OCI-M2 (cell line): Measurements from ENCODE around the gene SLC24A3.

Experiments used
- DNase-seq: peaks from one replicate; lab custom pipeline; 2025; ENCODE audit not compliant: unreplicated experiment; lab: John Stamatoyannopoulos, UW

SLC24A3 gene

DNA sequence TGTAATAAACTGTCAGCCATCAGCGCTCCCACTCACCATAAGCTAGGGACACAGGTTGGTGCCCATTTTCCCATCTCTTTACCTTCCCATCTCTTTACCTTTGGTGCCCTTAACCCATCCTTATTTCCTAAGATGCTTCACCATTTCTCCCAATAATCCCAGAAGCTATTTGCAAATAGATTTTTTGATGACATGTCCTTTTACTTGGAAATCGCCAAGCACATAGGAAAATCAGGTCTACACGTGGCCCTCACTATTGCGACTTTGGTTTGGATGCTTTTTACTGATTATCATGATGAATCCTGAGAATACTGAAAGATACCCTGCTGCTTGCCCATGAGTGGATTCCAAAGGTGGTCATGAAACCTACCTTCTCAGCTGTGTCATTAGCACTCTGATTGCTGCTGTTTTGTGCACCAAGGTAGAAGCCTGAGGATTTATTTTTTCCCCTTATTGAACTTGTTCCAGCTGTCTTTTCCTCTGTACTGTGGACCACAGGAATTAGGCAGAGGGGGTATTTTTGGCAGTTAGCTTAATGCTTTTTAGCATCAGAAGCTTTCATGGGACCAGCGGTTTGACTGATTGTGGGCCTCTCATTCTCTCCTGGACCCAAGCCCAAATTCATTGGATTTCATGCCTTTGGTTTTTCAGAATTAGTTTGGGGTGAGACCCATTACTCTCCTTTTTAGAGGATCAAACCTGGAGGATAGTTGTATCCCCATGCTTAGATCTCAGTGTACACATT is 316.0 kb downstream of the SLC24A3 start:
- DNase-seq, result no peak

DNA sequence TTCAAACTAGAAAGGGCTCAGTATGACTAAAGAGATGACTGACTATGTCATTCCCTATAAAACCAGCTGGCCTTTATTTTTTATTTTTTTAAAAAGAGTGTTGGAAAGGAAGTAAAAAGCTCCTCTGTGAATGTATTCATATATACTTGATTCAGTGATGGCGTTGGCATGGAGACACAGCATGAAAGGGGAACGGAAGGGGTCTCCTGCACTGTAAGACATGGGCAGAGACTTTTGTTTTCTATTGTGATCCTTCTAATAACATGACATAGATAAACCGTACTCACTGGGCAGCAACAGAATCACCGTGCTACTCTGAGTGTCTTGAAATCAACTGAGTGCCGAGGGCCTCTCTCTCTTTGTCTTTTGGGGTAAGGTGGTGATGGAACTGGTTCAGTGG is 317.6 kb downstream of the SLC24A3 start:
- DNase-seq, result no peak

DNA sequence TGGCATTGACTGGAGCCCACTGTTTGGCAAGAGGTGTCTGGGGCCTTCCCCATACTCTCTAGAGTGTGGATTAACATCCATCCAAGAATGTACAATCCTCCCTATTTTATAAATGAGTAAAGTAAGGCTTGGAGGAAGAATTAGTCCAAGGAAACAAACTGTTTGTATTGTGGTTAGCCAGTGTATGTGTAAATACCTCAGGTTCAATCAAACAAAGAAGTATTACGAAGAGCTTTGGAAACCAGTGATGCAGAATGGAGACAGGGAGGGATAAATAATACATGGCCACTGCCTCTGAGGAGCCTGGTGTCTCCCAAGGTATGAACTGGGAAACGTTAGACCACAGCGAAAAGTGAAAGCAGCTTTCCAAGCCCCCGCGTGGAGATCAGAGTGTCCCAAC is 319.0 kb downstream of the SLC24A3 start:
- no peak for DNase-seq

DNA sequence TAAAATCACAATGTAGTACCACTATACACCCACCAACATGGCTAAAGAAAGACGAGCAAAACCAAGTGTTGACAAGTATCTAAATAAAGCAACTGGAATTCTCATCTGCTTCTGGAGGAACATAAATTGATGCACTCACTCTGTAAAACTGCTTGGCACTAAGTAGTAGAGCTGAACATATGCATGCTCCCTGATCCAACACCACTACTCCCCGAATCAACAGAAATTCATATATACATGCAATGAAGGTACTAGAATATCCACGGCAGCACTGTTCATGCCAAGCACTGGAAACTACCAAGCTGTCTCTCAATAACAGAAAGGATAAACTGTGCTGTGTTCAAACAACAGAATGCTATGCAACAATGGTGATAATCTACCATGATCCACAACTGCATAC is 326.1 kb downstream of the SLC24A3 start:
- DNase-seq, result no peak

DNA sequence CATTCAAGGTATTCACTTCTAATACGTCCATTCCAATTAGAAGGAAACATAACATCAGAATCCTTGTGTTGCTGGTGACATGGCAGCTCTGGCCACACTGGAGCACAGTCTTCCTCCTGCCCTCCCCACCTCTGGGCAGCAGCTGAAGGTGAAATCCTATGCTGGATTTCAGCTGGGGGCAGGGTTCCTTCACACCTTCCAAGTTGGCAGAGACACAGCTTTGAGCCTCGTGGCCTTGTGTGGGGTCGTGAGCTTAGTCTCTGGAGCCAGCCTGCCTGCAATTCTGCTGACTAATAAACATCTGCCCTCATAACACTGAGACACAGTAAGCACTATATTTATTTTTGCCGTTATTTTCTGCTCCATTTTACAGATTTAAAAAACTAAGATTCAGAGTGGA is 326.7 kb downstream of the SLC24A3 start:
- no peak for DNase-seq

DNA sequence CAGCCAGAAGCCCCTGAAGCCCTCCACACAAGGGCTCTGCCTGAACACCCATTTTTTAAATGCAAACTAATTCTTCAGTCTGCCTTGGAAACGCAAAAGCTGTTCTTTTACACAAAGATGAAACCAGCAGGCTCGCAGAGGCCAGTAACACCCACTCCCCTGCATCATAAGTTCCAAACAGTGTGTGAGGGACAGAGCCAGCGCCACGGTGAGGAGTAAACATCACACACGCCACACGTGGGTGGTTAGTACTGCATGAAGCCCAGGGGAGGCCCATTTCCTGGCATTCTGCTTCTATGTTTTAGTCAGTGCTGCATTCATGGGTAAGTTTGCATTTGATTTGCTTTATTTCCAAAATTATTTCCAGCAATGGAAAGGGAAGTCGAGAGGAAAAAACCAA is 327.9 kb downstream of the SLC24A3 start:
- no peak for DNase-seq

DNA sequence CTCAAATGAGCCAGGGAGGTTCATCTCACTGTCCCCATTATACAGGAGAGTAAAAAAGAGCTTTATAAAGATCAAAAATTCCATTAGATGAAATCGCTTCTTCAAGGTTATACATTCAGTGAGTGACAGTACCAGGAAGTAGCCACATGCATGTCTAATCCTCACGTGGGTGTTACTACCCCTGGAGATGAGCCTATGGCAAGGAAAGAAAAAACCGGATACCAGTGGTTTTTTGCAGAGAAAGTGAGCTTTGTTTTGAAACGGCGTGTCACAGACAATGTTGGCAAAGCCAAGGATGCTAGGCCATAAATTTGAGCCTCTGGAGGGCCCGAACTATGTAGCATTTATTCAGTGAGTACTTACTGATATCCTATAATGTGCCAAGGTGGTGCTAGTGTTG is 330.7 kb downstream of the SLC24A3 start:
- no peak for DNase-seq

DNA sequence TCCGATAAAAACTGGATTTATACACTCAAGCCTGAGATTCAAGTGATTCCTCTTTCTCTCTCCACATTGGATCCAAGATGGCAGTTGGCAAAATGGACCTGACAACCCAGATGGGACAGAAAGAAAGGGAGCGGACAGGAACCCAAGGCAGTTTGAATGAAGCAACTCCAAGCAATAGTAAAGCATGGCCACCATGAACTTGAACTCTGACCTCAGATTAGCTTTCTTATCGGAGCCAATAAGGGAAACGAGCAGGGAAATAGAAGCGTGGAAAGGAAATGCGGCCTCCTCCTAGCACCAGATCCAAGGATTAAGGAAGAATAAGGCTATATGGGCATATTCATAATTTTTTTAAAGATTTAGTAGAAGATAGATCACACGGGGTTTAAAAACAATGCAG is 332.2 kb downstream of the SLC24A3 start:
- DNase-seq, result no peak

DNA sequence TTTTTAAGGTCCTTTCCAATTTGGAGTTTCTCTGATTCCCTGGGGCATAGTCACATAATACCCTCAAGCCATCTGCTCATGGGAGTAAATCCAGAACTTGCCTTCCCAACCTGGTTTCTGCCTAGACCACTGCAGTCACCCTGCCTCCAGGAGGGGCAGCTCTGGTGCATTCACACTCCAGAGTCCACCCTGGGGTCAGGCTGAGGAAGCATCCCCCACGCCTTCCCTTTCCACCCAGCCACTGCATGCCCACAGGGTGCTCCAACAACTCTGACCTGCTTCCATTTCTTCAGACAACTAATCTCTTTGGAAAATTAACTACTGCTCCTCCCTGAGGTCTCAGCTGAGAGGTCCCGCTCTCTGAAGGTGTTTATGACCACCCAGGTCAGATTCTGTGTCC is 334.2 kb downstream of the SLC24A3 start:
- no peak for DNase-seq

DNA sequence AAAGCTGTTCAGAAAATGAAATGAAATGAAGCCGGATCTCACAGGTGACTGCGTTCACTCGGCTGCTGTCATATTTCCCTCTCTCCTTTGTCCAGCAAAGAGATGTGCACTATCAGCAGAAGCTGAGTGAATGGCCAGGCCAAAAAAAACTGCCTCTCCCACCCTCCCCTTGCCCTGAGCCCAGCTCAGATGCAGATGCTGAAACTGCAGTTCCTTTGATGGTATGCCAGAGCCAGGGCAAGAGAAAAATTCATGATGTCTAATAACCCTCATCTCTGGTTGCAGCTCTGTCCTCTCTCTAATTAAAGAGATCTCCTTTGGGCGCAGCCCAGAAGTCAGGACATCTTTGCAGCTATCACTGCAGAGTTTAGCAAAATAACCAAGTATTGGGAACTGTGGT is 335.1 kb downstream of the SLC24A3 start:
- DNase-seq, result no peak

DNA sequence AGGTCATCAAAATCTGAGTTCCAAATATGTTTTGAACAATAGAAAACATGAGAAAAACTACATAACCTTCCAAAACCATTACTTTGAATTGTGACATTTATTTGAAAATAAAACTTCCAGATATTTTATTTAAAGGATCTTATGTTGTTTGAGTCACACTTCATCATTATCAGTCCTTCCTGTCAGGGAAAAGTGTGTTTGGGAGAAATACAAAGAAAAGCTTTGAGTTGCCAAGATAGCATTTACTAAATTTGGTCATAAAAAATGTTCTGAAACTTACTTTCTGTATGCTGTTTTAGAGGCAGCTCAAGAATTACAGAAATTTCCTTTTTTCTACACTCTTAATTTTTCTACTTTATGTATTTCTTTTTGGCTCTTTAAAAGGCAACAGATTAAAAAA is 337.5 kb downstream of the SLC24A3 start:
- no peak for DNase-seq

DNA sequence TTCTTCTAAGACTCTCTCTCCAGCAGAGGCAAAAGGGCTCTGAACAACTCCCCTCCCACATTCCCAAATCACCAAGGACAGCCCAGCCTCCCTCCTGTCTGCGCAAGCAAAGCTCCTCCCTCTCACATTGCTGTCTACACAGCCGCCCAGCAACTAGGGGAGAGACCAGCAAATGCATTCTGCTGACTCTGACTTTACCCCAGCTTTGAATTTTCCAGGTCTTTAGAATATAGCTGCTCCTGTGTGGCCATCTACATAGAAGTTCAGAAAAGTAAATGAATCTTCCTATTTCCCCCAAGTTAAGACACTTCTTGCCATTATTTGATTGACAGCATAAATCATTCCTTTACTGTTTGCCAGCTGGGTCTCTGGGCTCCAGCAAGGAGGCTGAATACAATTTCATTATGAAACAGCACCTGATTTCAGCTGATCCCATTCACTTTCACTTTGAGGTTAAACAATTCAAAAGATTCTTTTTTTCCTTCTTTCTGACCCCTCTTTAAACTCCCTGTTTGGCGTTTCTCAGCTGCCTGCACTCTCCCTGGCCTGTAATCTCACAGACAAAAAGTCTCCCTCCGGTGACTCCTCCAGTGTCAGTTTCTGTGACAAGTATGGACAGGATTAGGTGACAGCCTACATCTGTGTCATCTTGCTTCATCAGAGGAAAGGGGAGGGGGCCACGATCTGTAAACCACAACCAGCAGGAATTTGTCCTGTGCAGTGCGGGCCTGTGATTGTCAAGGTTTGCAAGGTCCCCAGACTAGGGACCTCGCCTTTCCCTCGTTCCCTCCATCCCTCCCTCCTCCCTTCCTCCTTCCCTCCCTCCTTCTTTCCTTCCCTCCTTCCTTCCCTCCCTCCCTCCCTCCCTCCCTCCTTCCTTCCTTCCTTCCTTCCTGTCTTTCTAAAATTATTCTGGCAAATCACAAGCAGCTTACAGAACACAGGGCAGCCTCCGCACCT is 340.1 kb downstream of the SLC24A3 start:
- no peak for DNase-seq

DNA sequence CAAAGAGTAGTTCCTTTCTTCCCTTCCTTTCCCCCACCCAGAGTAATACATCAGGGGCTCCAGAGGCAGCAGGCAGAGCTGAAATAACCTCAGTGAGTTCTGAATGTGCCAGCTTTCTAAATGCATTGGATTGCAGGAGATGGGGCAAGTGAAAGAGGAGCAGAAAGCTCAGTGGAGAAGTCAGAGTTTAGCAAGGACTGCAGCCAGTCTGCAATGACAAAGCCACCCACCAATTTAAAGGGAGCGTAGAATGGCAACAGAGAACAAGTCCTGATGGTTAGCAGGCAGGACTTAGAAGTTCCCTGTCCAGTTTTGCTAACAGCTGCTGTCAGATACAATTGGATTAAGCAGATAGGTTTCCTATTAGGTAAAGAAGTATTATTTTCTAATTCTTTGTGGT is 342.2 kb downstream of the SLC24A3 start:
- no peak for DNase-seq

DNA sequence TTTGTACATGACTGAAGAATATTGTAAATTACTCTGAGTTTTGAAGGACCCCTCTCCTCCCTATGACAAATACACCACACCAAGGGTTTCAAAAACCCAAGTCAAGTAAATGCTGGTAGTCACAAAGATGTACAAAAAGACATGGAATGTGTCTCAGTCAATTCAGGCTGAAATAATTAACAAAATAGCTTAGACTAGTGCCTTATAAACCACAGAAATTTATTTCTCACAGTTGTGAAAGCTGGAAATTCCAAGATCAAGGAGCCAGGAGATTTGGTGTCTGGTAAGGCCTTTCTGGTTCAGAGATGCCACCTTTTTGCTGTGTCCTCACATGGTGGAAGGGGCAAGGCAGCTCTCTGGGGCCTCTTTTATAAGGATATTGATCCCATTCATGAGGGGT is 343.3 kb downstream of the SLC24A3 start:
- DNase-seq, result no peak

DNA sequence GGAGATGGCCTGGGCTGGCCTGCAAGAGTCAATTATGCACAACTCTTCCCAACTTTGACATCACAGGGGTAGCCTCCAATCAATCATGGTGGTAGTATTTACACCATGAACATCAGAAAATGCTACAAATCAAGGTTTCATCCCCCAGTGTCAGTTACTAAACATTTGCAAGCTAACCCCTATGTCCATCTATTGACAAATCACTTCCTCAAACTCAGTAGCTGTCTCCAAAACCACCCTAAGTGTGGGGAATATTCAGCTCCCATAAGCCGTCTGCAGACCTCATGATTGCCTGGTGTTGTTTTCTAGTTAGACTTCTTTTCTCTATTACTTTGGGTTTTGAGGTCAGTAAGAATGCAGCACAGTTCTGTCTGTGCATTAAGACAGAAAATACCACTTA is 344.8 kb downstream of the SLC24A3 start:
- no peak for DNase-seq

DNA sequence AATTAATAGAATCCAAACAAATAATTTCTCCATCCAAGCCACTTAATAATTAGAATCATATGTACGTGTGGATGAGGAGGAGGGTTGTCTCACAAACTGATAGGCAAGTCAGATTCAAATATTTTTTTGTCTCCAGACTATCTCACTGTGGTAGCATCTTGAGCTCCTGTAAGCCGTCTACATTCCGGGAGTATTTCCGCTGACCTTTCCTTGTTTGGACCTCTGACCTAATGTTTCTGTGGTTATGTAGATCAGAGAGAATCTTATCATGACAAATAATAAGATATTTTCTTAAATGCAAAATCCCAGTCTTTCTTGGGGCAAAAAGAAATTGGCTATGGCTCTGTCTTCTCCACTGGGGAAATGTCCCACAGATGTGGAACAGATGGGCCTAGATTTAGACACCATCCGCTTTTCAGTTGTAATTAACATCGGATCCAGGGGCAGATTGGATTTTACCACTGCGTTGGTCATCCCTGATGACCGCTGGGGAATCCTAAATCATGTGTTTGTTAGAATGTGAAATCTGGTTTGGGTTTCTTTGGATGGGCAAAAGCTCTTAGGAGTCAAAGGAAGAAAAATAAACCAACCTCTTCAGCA is 348.5 kb downstream of the SLC24A3 start:
- DNase-seq, result no peak

DNA sequence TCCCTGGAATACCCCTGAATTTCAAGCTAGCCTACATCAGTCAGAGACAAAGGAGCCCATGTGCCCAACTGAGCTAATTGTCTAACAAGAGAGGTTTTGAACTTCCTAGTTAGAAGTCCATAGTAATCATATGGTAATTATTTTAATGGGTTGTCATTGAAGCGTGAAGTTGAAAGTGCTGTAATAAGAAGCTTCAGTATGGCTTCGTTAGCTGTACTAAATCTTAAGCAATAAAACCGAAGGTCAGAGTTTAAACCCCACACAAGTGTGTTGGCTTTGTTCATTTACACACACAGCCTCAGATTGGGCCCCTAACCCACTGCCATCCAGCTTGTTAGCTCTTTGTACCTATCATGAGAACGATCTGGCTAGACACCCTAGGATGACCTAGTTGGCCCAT is 350.0 kb downstream of the SLC24A3 start:
- no peak for DNase-seq

DNA sequence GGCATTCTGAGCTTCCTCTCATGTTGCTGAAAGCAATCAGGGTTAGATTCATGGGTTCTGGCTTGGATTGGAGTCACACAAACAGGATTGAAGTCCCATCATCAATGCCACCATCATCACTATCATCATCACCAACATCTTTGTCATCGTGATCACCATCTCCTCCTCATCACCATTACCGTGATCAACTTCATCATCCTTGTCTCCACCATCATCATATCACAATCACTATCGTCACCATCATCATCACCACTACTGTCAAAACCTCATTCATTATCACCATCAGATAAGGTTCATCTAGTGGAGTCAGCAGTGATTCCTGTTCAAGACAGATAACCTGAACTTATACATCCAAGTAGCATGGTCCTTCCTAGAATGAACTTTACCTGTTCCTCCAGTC is 351.8 kb downstream of the SLC24A3 start:
- DNase-seq, result no peak

DNA sequence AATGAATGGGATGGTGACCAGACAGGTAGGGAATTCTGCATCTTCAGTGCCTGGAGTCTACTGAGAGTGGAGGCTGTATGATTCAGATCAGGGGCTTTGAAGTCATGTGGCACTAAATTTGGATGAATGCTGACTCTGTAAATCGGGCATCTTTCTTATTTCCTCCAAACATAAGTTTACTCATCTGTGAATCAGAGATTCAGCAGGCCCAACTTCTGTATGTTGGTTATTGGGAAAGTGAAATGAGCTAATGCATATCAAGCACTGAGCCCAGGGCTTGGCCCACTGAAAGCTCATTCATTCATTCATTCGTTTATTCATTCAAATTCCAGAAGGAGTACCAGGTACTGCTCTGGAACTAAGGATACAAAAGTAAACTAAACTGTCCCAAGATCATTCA is 353.3 kb downstream of the SLC24A3 start:
- no peak for DNase-seq

DNA sequence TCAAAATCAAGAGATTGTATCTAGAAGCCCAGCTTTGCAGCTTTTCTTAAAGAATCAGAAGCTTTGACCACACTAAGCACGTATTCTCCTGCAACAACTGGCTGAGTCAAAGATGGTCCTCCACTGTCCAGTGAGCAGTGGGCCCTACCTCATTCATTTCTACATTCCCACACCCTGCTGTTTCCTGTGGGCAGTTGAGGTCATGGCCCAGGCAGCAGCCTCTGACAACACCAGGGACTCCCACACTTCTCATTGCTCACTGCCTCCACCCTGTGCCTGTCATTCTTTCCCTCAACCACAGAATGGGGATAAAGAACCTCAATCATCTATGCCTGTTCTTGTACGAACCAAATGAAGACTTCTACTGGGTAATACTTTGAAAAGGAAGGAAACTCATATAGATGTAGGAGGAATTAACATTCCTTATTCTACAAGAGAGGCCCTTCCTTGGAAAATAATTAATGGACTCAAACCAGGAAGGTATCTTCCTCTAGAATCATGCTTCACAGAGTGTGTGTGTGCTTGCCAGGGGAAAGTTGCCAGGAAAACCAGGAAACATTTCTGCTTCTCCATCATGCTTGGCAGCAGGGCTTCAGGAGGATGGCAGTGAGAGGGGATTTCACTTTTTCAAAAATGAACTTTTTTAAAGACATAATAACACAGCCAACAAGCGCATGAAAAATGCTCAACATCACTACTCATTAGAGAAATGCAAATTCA is 353.9 kb downstream of the SLC24A3 start:
- DNase-seq, result no peak

DNA sequence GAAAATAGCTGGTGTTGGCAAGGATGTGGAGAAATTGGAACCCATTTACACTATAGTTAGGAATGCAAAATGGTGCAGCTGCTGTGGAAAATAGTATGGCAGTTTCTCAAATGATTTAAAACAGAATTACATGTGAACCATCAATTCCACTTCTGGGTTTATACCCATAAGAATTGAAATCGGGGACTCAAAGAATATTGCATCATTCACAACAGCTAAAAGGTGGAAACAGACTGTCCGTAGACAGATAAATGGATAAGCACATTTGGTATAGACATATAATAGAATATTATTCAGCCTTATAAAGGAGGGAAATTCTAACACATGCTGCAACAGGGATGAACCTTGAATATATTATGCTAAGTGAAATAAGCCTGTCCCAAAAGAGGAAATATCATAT is 355.7 kb downstream of the SLC24A3 start:
- no peak for DNase-seq
